ENCODE data around the gene C8G. TPM values are rescaled to one million over a fixed set of nuclear protein-coding genes. Genes with fewer than 3 reads are reported as not detected.

C8G gene
- total and polyA plus RNA-seq, 2 of the 13 experiments (the other 11 are each of a cell fraction or from before 2014, with no cell fraction given): 4.9 to 12.8 TPM

DNA sequence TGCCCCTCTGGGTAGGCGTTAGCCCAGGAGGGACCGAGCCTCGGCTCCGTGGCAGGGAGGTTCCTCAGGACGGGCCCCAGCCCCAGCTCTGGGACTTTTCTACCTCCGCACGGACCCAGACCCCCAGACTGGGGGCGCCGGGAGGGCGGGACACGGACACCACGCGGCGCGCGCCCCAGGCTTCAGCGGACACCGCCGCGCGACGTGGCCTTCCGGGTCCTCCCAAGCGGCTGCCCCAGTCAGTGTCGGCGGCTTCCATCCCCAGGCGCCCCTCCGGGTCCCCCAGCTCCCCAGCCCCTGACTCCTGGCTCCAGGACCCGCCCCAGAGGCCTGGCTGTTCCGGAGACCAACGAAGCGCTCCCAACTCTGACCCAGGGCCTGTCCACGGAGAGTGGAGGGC lies 40.8 kb downstream of the C8G start:
- CTCF ChIA-PET (ENCODE audit: low intra/inter-chr PET ratio, low total read pairs): no interaction called here
- H3K27ac ChIP-seq (ENCODE audit: extremely low read length, insufficient read depth, low read length): no peak overlapping the region
- FAIRE-seq (no peak), ATAC-seq (no peak), DNase-seq (ENCODE audit: low spot score) (no peak)
- no TSS peak for BruUV-seq (replicated peaks)
- POLR2A ChIA-PET: no interaction called here
- no peak overlapping the region for H3K4me2 ChIP-seq (ENCODE audit: low read depth, low read length)
- no peaks in the 10 kb centered on the region for H3K79me2 ChIP-seq (ENCODE audit: insufficient read depth, low read length)
- no peaks in the 10 kb centered on the region for H4K20me1 ChIP-seq (ENCODE audit: insufficient read depth, low read length)
- H3K9ac ChIP-seq (ENCODE audit: insufficient read depth, low read depth, low read length): no peak overlapping the region
- TF ChIP-seq HOXA9 (CRISPR knock-in tag; IDR thresholded peaks at IDR 0.05; ENCODE audit: borderline replicate concordance) (no peak), ZEB1 (IDR thresholded peaks at IDR 0.05; ENCODE audit: insufficient replicate concordance, low read depth) (no peak), ZSCAN31 (CRISPR knock-in tag; IDR thresholded peaks at IDR 0.05; ENCODE audit: low read depth) (no peak), PHF21A (CRISPR knock-in tag; IDR thresholded peaks at IDR 0.05) (no peak), ZNF124 (CRISPR knock-in tag; IDR thresholded peaks at IDR 0.05) (no peak)
- H3K9me3 ChIP-seq (ENCODE audit: low read length): no peaks in the 10 kb centered on the region
- peaks cover 3 to 49% of the 10 kb centered on the region in 2 experiments; a peak in 3 of 5 replicates for H3K27me3 ChIP-seq (ENCODE audit: control insufficient read depth in 1 of 2, insufficient read depth in 2 of 2, low read length in 2 of 2)
- H2AFZ ChIP-seq (ENCODE audit: low read length): no peak overlapping the region
- peaks cover 44% of the 10 kb centered on the region for H3K4me1 ChIP-seq (ENCODE audit: insufficient read depth, low read length)
- intact Hi-C loops (cut with micrococcal nuclease; ENCODE audit: unreplicated experiment): no loop called here
- no peaks in the 10 kb centered on the region for H3K36me3 ChIP-seq (replicated peaks in 1 of 2; ENCODE audit: control insufficient read depth in 1 of 2, insufficient read depth in 2 of 2, low read length in 2 of 2)
- in situ Hi-C loops (cut with HindIII; ENCODE audit: extremely low pct_ligation_motif_present, low pct_unique_long_range_greater_than_20kb): no loop called here
- H3K4me3 ChIP-seq (replicated peaks in 1 of 3; ENCODE audit: insufficient read depth in 1 of 3, low read depth in 2 of 3, low read length in 3 of 3): no peak overlapping the region
- WGBS (ENCODE audit: low lambda C conversion rate): 86% methylated on average over 3 of the region's 33 CpGs

- no peak overlapping the region for H2AFZ ChIP-seq (ENCODE audit: low read length)
- H3K36me3 ChIP-seq (replicated peaks in 1 of 2; ENCODE audit: control insufficient read depth in 1 of 2, insufficient read depth in 2 of 2, low read length in 2 of 2): no peaks in the 10 kb centered on the region
- ATAC-seq (no peak), DNase-seq (ENCODE audit: low spot score) (no peak), FAIRE-seq (no peak)
- intact Hi-C loops (cut with micrococcal nuclease; ENCODE audit: unreplicated experiment) (no loop called here), in situ Hi-C loops (cut with HindIII; ENCODE audit: extremely low pct_ligation_motif_present, low pct_unique_long_range_greater_than_20kb) (no loop called here)
- peaks cover 3 to 29% of the 10 kb centered on the region in 2 experiments; a peak in 3 of 5 replicates for H3K27me3 ChIP-seq (ENCODE audit: control insufficient read depth in 1 of 2, insufficient read depth in 2 of 2, low read length in 2 of 2)
- CTCF ChIA-PET (ENCODE audit: low intra/inter-chr PET ratio, low total read pairs): no interaction called here
- H3K9me3 ChIP-seq (ENCODE audit: low read length): no peaks in the 10 kb centered on the region
- no peak overlapping the region for H3K4me2 ChIP-seq (ENCODE audit: low read depth, low read length)
- no peak overlapping the region for H3K27ac ChIP-seq (ENCODE audit: extremely low read length, insufficient read depth, low read length)
- H3K4me1 ChIP-seq (ENCODE audit: insufficient read depth, low read length): peaks cover 47% of the 10 kb centered on the region
- no peak overlapping the region for H3K9ac ChIP-seq (ENCODE audit: insufficient read depth, low read depth, low read length)
- peaks cover 5% of the 10 kb centered on the region for H3K79me2 ChIP-seq (ENCODE audit: insufficient read depth, low read length)
- WGBS (ENCODE audit: low lambda C conversion rate): 51% methylated on average over 4 of the region's 4 CpGs
- no TSS peak for BruUV-seq (replicated peaks)
- no peak overlapping the region for H3K4me3 ChIP-seq (replicated peaks in 1 of 3; ENCODE audit: insufficient read depth in 1 of 3, low read depth in 2 of 3, low read length in 3 of 3)
- POLR2A ChIA-PET: no interaction called here
- H4K20me1 ChIP-seq (ENCODE audit: insufficient read depth, low read length): no peaks in the 10 kb centered on the region
- TF ChIP-seq NCOA5 (CRISPR knock-in tag; IDR thresholded peaks at IDR 0.05): no peak
- TF ChIP-seq POLR2AphosphoS2 (IDR thresholded peaks at IDR 0.05; ENCODE audit: low read depth, low read length): no peak
- TF ChIP-seq STAT5B (CRISPR knock-in tag; IDR thresholded peaks at IDR 0.05): no peak
- TF ChIP-seq TEF (CRISPR knock-in tag; IDR thresholded peaks at IDR 0.05): no peak
- no peak for TF ChIP-seq MZF1 (CRISPR knock-in tag; IDR thresholded peaks at IDR 0.05; ENCODE audit: borderline replicate concordance)
- peak; percentile 73 for TF ChIP-seq ZNF121 (CRISPR knock-in tag; IDR thresholded peaks at IDR 0.05)
- no peak for TF ChIP-seq ZNF513 (CRISPR knock-in tag; conservative IDR thresholded peaks at IDR 0.05)
- no peak for TF ChIP-seq ZNF639 (CRISPR knock-in tag; conservative IDR thresholded peaks at IDR 0.05)
- TF ChIP-seq ZNF724P (CRISPR knock-in tag; IDR thresholded peaks at IDR 0.05; ENCODE audit: borderline replicate concordance): no peak
- no peak for TF ChIP-seq ZSCAN20 (CRISPR knock-in tag; IDR thresholded peaks at IDR 0.05; ENCODE audit: borderline replicate concordance)
Observed at GRCh38 chr9:136988872-136989271, 43.8 kb downstream of the C8G start.
